ENCODE data around the gene SLC37A1.

SLC37A1 gene

DNA sequence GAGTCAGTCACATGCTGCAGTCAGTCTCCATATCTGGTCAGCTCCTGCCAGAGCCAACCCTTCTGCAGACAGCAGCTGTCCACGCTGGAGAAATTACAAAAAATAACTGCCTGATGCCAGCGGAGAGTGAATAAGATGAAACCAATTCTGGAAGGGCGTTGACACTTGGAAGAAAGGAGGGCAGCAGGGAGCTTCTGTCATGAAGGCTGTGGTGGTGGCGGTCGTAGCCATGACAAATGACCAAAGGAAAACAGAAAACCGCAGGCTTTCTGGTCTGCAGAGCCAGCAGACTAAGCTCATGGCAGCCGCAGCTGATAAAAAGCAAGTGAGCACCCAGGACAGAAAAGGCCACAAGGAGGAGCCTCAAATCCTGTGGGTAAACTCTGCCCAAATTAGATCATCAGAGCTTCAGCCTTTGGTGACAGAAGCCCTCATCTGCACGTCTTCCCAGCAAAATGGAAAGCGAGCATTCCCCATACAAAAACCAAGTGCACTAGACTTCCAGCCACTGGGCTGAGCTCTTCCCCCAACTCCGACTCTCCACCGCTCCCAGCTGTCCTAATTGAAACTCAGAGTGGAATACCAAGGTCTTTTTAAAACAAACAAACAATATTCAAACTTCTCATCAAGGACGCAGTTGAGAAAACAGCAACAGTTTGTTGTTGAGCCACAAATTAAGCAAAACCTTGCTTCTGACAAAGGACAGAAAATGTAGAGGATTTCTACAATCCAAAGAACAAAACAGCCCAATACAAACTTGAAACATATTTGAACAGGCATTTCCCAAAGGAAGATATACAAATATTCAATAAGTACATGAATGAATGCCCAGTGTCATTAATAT lies 46.3 kb upstream of the SLC37A1 start (continued):
- TF ChIP-seq, protein P1, sequence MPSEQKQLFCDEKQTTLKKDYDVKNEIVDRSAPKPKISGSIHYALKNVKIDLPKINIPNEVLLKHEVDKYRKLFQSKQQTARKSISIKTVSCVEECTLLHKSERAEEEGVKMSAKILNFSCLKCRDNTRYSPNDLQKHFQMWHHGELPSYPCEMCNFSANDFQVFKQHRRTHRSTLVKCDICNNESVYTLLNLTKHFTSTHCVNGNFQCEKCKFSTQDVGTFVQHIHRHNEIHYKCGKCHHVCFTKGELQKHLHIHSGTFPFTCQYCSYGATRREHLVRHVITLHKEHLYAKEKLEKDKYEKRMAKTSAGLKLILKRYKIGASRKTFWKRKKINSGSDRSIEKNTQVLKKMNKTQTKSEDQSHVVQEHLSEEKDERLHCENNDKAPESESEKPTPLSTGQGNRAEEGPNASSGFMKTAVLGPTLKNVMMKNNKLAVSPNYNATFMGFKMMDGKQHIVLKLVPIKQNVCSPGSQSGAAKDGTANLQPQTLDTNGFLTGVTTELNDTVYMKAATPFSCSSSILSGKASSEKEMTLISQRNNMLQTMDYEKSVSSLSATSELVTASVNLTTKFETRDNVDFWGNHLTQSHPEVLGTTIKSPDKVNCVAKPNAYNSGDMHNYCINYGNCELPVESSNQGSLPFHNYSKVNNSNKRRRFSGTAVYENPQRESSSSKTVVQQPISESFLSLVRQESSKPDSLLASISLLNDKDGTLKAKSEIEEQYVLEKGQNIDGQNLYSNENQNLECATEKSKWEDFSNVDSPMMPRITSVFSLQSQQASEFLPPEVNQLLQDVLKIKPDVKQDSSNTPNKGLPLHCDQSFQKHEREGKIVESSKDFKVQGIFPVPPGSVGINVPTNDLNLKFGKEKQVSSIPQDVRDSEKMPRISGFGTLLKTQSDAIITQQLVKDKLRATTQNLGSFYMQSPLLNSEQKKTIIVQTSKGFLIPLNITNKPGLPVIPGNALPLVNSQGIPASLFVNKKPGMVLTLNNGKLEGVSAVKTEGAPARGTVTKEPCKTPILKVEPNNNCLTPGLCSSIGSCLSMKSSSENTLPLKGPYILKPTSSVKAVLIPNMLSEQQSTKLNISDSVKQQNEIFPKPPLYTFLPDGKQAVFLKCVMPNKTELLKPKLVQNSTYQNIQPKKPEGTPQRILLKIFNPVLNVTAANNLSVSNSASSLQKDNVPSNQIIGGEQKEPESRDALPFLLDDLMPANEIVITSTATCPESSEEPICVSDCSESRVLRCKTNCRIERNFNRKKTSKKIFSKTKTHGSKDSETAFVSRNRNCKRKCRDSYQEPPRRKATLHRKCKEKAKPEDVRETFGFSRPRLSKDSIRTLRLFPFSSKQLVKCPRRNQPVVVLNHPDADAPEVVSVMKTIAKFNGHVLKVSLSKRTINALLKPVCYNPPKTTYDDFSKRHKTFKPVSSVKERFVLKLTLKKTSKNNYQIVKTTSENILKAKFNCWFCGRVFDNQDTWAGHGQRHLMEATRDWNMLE (tag by site-specific recombination; conservative IDR thresholded peaks at IDR 0.05; ENCODE audit: low read depth) = 0 out of 2 replicates have a peak, but pooled peaks have one; percentile 16
- TF ChIP-seq ZNF610 (tag by site-specific recombination; IDR thresholded peaks at IDR 0.05; ENCODE audit: borderline replicate concordance) (no peak; the same call in 1 of the 2 replicates), ZNF354C (tag by site-specific recombination; IDR thresholded peaks at IDR 0.05; ENCODE audit: borderline replicate concordance, low read depth) (no peak), PRDM1 (tag by site-specific recombination; IDR thresholded peaks at IDR 0.05) (no peak; the same call in 1 of the 2 replicates), ZNF596 (tag by site-specific recombination; IDR thresholded peaks at IDR 0.05) (no peak), GLI2 (tag by site-specific recombination; IDR thresholded peaks at IDR 0.05; ENCODE audit: borderline replicate concordance, low read depth) (no peak), YY1 (tag by site-specific recombination; IDR thresholded peaks at IDR 0.05) (no peak), ZNF76 (tag by site-specific recombination; IDR thresholded peaks at IDR 0.05; ENCODE audit: borderline replicate concordance, low read depth) (no peak), GLI4 (tag by site-specific recombination; IDR thresholded peaks at IDR 0.05) (no peak), FEZF1 (tag by site-specific recombination; IDR thresholded peaks at IDR 0.05) (peak; percentile 88), SCRT2 (tag by site-specific recombination; IDR thresholded peaks at IDR 0.05) (peak; percentile 94), ZBTB17 (tag by site-specific recombination; IDR thresholded peaks at IDR 0.05) (peak; percentile 62), ZNF660 (tag by site-specific recombination; IDR thresholded peaks at IDR 0.05) (no peak), ZNF391 (tag by site-specific recombination; IDR thresholded peaks at IDR 0.05; ENCODE audit: borderline replicate concordance, low read depth) (no peak), ZNF19 (tag by site-specific recombination; IDR thresholded peaks at IDR 0.05; ENCODE audit: low read depth) (no peak), ZNF433 (tag by site-specific recombination; IDR thresholded peaks at IDR 0.05; ENCODE audit: low read depth) (no peak), ZNF341 (tag by site-specific recombination; IDR thresholded peaks at IDR 0.05; ENCODE audit: low read depth) (peak; percentile 47; the same call in 1 of the 2 replicates), ZNF658 (tag by site-specific recombination; IDR thresholded peaks at IDR 0.05) (no peak), ZNF501 (tag by site-specific recombination; IDR thresholded peaks at IDR 0.05) (no peak)
- TF ChIP-seq, protein P2, sequence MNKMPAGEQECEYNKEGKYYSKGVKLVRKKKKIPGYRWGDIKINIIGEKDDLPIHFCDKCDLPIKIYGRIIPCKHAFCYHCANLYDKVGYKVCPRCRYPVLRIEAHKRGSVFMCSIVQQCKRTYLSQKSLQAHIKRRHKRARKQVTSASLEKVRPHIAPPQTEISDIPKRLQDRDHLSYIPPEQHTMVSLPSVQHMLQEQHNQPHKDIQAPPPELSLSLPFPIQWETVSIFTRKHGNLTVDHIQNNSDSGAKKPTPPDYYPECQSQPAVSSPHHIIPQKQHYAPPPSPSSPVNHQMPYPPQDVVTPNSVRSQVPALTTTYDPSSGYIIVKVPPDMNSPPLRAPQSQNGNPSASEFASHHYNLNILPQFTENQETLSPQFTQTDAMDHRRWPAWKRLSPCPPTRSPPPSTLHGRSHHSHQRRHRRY (tag by site-specific recombination; IDR thresholded peaks at IDR 0.05) = no peak
- TF ChIP-seq, protein P3, sequence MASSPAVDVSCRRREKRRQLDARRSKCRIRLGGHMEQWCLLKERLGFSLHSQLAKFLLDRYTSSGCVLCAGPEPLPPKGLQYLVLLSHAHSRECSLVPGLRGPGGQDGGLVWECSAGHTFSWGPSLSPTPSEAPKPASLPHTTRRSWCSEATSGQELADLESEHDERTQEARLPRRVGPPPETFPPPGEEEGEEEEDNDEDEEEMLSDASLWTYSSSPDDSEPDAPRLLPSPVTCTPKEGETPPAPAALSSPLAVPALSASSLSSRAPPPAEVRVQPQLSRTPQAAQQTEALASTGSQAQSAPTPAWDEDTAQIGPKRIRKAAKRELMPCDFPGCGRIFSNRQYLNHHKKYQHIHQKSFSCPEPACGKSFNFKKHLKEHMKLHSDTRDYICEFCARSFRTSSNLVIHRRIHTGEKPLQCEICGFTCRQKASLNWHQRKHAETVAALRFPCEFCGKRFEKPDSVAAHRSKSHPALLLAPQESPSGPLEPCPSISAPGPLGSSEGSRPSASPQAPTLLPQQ (tag by site-specific recombination; IDR thresholded peaks at IDR 0.05) = 0 out of 2 replicates have a peak, but pooled peaks have one; percentile 37
- TF ChIP-seq, protein P4, sequence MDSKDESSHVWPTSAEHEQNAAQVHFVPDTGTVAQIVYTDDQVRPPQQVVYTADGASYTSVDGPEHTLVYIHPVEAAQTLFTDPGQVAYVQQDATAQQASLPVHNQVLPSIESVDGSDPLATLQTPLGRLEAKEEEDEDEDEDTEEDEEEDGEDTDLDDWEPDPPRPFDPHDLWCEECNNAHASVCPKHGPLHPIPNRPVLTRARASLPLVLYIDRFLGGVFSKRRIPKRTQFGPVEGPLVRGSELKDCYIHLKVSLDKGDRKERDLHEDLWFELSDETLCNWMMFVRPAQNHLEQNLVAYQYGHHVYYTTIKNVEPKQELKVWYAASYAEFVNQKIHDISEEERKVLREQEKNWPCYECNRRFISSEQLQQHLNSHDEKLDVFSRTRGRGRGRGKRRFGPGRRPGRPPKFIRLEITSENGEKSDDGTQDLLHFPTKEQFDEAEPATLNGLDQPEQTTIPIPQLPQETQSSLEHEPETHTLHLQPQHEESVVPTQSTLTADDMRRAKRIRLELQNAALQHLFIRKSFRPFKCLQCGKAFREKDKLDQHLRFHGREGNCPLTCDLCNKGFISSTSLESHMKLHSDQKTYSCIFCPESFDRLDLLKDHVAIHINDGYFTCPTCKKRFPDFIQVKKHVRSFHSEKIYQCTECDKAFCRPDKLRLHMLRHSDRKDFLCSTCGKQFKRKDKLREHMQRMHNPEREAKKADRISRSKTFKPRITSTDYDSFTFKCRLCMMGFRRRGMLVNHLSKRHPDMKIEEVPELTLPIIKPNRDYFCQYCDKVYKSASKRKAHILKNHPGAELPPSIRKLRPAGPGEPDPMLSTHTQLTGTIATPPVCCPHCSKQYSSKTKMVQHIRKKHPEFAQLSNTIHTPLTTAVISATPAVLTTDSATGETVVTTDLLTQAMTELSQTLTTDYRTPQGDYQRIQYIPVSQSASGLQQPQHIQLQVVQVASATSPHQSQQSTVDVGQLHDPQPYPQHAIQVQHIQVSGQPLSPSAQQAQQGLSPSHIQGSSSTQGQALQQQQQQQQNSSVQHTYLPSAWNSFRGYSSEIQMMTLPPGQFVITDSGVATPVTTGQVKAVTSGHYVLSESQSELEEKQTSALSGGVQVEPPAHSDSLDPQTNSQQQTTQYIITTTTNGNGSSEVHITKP (tag by site-specific recombination; IDR thresholded peaks at IDR 0.05) = 0 out of 2 replicates have a peak, but pooled peaks have one; percentile 17
- TF ChIP-seq, protein P5, sequence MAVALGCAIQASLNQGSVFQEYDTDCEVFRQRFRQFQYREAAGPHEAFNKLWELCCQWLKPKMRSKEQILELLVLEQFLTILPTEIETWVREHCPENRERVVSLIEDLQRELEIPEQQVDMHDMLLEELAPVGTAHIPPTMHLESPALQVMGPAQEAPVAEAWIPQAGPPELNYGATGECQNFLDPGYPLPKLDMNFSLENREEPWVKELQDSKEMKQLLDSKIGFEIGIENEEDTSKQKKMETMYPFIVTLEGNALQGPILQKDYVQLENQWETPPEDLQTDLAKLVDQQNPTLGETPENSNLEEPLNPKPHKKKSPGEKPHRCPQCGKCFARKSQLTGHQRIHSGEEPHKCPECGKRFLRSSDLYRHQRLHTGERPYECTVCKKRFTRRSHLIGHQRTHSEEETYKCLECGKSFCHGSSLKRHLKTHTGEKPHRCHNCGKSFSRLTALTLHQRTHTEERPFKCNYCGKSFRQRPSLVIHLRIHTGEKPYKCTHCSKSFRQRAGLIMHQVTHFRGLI (tag by site-specific recombination; IDR thresholded peaks at IDR 0.05) = no peak
- TF ChIP-seq, protein P6, sequence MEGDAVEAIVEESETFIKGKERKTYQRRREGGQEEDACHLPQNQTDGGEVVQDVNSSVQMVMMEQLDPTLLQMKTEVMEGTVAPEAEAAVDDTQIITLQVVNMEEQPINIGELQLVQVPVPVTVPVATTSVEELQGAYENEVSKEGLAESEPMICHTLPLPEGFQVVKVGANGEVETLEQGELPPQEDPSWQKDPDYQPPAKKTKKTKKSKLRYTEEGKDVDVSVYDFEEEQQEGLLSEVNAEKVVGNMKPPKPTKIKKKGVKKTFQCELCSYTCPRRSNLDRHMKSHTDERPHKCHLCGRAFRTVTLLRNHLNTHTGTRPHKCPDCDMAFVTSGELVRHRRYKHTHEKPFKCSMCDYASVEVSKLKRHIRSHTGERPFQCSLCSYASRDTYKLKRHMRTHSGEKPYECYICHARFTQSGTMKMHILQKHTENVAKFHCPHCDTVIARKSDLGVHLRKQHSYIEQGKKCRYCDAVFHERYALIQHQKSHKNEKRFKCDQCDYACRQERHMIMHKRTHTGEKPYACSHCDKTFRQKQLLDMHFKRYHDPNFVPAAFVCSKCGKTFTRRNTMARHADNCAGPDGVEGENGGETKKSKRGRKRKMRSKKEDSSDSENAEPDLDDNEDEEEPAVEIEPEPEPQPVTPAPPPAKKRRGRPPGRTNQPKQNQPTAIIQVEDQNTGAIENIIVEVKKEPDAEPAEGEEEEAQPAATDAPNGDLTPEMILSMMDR (tag by site-specific recombination; IDR thresholded peaks at IDR 0.05) = peak; percentile 82
